HG02798 (cell line): ENCODE results near the gene ACAA1.
"Not testable (repeated sequence)": the region's sequence is repeated elsewhere in the genome, so short reads cannot be mapped to it uniquely, and the experiment has no call there.

Experiments used
- ATAC-seq: cut with Tn5 transposase; IDR thresholded peaks from one replicate; pipeline ENCODE4 v1.9.1; 2021; ENCODE audit warnings: mild to moderate bottlenecking; ENCODE audit not compliant: unreplicated experiment, poor library complexity

ACAA1 gene

DNA sequence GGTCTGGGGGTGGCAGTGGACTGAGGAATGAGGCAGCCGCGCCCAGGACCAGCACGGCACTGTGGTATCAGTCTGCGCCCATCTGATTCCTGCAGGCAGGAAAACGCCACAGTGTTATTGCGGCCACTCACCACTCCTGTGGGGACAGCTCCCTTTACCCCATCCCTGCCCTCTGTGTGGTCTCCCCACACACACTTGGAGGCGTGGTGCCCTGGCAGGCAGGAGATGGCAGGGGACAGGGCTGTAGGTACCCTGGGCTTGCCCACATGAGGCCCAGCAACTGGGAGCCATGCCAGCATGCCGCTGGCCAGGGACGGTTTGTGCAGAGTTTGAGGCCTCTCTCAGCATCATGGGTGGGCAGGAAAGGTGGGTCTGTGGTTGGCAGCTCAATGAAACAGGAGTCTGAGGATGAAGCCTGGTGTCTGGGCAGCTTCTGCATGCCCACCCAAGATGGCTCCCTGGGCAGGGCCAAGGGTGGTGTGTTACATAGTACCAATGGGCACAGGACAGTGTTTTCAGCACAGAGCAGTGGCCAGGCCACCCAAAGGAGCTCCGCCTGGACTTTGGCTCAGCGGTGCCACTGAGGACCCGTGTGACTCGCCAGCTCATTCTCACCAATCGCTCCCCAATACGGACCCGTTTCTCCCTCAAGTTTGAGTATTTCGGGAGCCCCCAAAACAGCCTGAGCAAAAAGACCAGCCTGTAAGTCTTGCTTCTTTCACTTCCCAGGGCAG is 27.2 kb downstream of the ACAA1 start:
- ATAC-seq = no peak

DNA sequence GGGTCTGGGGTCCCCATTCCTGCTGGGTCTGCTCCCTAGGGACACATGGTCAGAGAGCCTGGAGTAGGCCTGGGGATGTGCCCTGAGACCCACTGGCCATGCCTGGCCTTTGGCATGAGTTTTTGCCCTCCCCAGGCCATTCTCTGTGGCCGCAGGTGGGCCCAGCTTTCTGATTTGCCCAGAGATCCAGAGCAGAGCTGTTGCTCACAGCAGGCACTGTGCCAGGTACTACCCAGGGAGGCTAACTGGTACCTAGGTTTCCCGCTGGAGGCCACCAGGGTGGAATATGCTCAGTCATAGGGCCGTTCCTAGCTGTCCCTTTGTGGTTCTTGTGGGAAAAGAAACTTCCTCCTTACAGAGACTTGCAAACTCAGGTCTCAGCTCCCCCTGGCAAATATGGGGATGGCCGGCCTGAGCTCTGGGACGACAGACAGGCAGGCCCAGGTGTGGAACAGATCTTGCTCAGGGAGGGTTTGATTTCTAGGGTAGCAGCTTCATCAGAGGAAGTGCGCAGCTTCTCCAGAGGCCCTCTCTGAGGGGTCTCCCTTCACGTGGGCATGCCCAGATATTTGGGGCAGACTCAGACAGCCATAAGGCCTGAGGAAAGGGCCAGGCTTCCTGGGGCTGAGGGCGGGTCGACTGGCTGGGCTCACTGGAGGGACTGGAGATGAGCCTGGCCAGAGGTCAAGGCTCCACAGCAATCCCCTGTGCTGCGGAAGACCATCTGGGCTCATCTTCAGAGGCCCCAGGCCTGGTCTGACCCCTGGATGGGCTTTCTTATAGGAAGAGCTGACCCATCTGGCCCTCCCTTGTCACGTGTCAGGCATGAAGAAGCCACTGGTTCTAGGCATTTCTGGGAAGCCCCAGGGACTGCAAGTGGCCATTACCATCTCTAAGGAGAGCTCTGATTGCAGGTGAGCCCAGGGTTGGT is 28.0 kb downstream of the ACAA1 start:
- ATAC-seq = no peak

DNA sequence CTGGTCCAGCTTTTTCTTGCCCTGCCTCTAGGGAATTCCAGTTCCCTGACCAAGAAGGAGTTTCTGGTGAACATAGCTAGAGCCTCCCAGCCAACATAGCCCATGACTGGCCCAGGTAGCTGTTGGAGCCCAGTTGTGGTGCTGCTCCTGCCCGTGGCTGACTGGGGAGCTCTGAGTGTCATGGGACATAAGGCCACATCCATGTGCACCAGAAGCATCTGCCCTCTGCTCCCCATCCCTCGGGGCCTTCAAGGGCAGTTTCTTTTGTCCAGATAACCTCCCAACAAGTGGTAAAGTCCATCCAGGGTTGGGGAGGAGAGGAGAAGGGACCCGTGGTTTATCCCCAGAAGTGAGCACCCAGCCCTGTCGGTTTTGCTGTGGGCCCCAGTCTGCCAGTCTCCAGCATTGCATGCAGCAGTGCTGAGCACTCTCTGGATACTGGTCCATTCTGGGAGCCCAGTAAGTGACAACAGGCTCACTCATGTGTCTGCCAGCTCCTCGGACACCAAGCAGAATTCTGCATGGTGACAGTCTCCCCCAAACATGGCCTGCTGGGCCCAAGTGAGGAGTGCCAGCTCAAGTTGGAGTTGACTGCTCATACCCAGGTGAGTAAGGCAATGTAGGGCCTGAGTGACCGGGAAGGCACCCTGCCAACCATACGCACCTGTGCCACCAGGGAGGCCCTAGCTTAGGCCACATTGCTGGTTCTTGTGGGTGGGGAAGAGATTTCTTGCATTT is 28.8 kb downstream of the ACAA1 start:
- no peak for ATAC-seq

DNA sequence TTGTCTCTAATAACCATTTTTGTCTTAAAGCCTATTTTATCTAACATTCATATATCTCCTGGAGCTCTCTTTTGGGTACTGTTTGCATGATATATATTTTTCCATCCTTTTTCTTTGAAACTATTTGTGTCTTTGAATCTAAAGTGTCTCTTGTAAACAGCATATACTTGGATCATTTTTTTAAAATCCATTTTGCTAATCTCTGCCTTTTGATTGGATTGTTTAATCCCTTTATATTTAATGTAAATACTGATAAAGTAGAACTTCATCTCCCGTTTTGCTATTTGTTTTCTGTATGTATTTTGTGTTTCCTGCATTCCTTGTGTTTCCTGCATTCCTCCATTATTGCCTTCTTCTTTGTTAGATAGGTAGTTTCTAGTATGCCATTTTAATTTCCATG is 31.4 kb downstream of the ACAA1 start:
- ATAC-seq = no peak

DNA sequence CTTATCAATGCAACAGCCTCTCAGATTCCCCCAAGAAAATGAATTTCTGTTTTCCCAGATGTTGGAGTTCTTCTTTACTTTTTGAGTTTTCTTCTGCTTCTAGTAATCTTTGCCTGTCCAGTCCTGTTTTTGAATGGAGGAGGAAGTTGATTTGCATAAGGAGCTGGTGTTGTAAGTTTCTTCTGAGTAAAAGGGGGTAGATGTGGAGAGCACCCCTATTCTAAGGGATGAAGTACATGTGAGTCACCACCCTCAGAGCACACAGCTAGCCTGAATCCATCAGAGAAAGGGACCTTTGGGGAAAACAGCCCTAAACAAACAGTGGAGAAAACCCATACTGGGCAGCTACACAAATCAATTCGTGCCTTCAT is 34.5 kb downstream of the ACAA1 start:
- ATAC-seq = no peak

DNA sequence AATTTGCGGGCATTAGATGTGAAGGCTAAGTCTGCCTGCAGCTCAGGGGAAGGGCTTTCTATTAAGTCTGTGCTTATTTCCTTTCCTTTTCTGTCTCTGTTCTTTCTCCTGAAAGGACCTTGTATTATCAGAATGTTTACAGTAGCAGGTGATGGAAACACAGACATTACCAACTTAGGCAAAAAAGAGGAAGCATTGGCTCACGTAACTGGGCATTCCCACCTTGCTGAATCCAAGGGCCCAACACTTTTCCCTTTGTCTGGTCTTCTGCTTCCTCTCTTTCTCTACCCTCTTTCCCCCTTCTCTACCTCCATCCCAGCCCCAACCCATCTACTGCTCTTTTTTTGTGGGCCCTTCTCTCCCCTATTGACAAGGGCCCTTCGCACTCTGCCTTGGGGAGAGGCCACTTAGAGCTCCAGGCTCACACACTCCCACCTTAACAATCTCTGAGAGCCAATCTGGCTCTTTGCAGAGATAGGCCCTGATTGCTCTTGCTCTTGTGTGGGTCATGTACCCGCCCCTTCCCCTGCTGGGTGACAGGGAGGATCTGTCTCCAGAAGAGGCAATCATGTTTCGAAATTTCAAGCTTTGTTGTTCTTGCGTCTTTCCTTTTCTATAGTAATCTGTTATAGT is 35.0 kb downstream of the ACAA1 start:
- ATAC-seq = no peak

DNA sequence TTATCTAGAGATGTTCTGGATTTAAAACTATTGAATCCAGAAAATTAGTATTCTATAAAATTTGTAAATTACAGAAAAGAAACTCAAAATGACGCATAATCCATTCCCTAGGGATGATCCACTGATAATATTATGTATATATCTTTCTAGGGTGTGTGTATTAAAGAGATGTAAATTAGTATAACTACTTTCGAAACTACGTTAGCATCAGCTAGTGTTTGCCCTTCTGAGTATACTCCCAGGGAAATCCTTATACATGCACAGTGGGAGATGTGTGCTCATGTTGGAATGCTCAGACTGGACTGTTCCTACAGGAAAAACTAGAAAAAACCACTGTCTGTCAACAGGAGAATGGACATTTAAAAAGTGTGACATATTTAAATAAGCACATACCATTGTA is 36.4 kb downstream of the ACAA1 start:
- no peak for ATAC-seq

DNA sequence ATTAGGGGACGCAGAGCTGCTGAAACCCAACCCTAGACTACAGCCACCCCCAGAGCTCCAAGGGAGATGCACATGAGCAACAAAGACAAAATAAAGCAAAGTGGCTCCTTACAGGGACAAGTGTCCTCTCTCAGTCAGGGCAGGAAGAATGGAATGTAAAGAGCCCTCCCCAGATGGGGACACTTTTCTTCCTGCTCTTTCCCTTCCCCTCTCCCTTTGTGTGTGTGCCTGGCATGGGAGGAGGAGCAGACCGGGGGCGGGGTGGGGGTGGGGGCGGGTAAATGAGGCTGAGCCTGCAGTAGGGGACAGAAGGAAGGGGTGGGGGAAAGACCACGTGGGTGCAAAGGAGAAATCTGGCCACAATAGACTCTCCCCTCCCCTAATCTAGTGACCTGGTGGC is 37.4 kb downstream of the ACAA1 start:
- ATAC-seq = no peak

DNA sequence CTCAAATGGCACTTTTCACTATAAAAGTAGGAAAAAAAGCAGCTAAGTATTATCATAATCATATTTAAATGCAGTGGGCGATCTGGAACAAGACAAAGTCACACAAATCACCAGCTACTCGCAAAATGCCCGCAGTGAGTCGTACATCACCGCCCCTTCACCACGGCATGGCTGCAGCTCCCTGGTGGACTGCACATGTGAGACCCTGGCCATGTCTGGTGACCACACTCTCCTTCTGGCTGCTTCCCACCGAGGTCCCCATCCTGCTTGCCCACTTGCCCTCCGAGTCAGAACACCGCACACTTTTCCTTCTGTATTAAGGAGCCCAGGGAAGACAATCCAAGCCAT is 38.6 kb downstream of the ACAA1 start:
- ATAC-seq = no peak

DNA sequence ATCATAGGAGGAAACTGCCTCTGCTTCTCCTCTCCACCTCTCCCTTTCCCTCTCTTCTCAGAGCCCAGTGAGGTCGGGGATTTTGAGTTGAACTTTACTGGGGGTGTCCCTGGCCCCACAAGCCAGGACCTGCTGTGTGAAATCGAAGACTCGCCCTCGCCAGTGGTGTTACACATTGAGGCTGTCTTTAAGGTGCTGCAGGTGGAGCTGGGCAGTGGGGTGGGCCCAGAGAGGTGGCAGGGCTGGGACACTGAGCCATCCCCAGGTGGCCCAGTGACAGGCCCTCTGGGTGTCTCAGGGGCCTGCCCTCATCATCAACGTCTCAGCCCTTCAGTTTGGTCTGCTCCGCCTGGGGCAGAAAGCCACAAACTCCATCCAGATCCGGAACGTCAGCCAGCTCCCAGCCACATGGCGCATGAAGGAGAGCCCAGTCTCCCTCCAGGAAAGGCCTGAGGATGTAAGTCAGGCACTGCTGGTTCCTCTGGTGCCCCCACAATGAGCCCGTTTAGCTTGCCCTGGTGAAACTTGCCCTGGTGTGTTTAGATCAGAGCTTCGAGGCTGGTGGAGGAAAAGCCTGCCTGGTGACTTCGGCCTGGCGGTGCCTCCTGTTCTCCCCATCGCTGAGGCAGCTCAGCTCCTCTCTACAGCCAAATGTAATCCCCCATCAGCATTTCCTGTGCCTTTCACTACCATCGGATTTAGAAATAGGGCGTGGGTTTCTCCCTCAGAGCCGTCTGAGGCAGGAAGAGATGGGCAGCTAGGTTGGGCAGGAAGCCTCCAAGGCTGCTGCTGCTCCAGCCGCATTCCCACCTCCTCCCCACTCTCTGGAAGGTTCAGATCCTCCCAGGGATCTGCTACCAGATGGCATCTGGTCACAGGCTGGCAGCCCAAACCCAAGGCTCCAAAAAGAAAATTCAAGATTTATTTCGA is 39.2 kb downstream of the ACAA1 start:
- no peak for ATAC-seq

DNA sequence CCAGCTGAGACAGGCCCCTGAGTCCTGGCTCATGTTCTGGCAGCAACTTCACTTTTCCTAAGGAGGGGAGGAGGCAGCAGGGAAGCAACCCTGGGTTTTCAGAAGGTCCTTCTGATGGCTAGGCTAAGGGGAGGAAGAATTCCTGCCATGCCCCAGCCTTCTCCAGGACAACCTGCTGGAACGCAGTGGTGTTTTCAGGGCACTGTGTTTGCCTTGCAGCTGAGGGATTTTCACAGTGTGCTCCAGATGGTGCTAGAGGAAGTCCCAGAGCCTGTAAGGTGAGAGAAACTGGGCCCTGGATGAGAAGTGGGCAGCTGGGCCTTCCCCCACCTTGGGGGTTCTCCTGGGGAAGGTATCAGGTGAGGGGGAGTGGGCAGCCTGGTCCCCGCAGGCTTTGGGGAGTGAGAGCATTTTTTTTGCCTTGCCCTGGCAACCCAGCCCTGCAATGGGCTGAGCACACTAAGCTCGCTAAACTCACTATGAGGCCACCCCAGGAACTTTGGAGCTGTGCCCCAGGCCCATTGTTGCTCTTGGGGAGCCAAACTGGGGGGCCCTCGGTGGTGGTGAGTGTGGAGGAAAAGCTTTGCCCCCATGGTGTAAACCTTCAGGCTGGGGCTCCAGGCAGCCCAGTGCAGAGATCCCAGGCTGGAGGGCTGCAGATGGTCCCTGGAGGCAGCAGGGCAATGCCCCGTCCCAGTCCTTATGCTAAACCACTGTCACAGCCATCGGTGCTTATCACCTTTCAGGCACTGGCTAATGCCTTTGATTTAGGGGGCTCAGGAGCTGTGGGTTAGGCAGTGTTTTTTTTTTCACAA is 41.1 kb downstream of the ACAA1 start:
- no peak for ATAC-seq

DNA sequence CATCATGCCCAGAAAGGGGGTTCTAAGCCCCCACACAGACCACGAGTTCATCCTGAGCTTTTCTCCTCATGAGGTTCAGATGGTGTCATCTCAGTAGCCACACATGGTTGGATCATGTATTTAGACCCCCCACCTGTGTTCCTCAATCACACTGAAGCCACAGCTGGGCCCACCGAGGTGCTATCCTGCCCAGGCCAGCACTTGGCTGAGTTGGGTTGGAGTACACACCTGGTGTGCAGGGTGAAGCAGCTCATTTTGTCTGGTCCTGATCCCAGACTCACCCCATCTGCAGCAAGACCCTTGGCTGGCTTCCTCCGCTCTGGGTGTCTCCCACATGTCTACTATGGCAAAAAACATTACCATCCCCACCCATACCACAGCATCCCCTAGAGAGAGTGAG is 41.9 kb downstream of the ACAA1 start:
- no peak for ATAC-seq

DNA sequence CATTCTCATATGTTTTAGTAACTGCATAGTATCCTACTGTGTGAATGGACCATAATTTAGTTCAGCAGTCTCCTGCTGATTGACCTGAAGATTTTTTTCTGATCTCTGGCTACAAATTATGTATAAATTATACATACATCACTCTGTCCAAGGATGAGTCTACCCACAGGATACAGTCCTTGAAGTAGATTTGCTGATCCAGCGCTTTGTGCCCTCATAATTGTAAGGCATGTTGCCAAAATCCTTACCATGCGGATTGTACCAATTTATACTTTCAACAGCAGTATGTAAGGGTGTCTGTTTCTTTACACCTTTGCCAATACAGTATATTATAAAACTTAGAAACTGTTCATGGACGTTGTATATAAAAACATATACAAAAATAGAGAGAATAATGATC is 46.5 kb downstream of the ACAA1 start:
- ATAC-seq = no peak

DNA sequence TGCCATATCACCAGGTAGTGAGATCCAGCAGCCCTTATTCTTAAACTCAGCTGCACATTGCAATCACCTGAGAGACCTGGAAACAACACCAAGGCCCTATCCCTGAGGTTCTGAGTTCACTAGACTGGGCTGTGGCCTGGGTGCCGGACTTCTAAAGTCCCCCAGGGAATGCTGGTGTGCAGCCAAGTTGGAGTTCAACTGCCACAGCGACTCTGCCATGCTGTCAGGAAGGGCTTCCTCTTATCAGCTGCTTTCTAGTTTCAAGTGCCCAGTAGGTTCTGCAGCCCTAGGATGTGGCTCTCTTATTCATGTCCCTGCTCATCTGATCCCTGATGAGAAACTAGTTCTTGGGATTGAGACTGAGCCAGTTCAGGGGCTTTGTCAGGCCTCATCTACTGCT is 47.8 kb downstream of the ACAA1 start:
- no peak for ATAC-seq

DNA sequence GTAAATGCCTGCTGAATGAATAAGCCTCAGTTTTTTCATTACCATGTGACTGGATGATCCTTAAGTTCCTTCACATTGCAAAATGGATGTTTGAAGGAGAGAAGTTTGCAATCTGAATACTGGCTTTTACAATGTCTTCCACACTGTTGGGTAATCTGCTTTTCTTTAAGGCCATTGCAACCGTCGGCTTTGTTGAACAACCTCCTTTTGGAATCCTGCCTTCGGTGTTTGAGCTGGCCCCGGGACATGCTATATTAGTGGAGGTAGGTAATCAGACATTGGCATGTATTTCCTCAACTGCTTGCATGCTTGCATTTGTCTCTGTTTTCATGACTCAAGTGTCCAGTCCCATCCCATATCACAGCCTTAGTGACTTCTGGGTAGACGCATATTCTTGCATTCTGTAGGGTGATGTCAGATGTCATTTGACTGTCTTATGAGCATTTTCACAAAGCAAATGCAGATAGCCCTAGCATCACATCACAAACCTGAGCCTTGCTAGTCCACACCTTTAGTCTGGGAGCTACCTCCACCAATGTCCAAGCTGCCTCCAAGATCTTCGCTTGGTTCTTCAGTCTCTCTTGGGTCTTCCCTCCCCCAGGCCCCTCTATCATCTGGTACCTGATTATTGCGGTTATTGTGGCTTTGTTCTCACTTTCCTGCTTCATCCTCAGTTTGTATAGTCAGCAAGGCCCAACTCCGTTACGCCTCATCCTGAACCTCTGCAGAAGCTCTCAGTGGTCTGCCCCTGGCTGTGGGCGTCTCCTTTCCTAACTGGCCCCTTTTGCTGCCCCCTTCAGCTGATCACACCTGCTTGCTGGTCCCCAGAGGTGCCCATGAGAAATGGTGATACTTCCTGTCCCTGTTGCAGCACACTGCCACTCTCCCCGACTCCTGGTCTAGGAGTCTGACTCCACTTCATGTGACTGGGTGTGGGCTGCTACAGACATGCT is 48.5 kb downstream of the ACAA1 start:
- ATAC-seq = no peak

DNA sequence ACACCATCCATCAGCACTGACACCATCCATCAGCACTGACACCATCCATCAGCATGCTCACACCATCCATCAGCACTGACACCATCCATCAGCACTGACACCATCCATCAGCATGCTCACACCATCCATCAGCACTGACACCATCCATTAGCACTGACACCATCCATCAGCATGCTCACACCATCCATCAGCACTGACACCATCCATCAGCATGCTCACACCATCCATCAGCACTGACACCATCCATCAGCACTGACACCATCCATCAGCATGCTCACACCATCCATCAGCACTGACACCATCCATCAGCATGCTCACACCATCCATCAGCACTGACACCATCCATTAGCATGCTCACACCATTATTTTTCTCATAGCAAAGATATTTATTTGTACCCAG is 49.6 kb downstream of the ACAA1 start:
- not testable (repeated sequence) for ATAC-seq

DNA sequence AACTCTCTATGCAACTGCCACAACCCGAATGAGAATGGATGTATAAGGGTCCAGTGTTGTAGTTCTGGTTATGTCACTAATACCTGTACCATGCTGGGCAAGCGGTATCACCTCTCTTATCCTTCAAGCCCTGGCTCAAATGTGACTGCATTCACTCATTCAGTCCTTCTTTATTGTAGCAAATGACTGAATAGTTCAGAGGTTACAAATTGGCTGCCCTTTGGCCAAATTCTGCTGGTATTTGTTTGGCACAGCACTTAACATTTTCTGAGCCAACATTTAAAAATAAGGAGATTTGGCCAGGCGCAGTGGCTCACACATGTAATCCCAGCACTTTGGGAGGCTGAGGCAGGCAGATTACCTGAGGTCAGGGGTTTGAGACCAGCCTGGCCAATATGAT is 50.4 kb downstream of the ACAA1 start:
- no peak for ATAC-seq

DNA sequence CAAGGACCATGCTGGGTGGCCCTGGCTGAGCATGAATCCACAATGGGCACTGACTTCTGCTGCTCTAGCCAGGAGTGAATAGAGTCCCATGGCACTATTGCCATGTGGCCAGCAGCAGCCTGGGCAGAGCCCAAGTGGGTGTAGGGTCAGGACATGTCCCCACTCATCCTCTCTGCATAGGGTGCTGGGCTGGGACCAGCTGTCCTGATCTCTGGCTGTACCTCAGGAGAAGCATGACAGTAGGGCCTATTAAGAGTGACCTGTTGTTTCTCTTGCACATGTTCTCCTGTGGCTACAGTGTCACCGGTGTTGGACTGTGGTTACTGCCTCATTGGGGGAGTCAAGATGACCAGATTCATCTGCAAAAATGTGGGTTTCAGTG is 51.0 kb downstream of the ACAA1 start:
- ATAC-seq = no peak
